Fibroblast of lung (primary cell): ENCODE measurements around the gene RNF227. TPM values are rescaled to one million over a fixed set of nuclear protein-coding genes. Genes with fewer than 3 reads are reported as not detected.

ENCODE experiments used
- DNase-seq, 2 donors: peaks; one replicate each; pipeline versions ENCODE4 v3.0.0 to v3.0.0-alpha.2; 2010; ENCODE audit warnings: low read depth in 2 of 2
- H2AFZ ChIP-seq: 2 replicates; pipeline ENCODE4 v1.5.1; 2012; ENCODE audit warnings: low read length, control low read depth, inconsistent platforms
- H3K27ac ChIP-seq: 2 replicates; pipeline ENCODE4 v1.5.1; 2011; ENCODE audit warnings: low read length, control low read depth; ENCODE audit not compliant: insufficient read depth
- H3K27me3 ChIP-seq: 2 replicates; pipeline ENCODE4 v1.5.1; 2011; ENCODE audit warnings: mild to moderate bottlenecking, low read length; ENCODE audit not compliant: control insufficient read depth, insufficient read depth
- H3K36me3 ChIP-seq: 2 replicates; pipeline ENCODE4 v1.5.1; 2011; ENCODE audit warnings: low read length; ENCODE audit not compliant: control insufficient read depth, insufficient read depth
- H3K4me1 ChIP-seq: 2 replicates; pipeline ENCODE4 v1.5.1; 2011; ENCODE audit warnings: low read length; ENCODE audit not compliant: control insufficient read depth, insufficient read depth; ENCODE audit errors: extremely low read depth
- H3K4me2 ChIP-seq: 2 replicates; pipeline ENCODE4 v1.5.1; 2011; ENCODE audit warnings: low read length, control low read depth; ENCODE audit not compliant: insufficient read depth; ENCODE audit errors: extremely low read depth
- H3K4me3 ChIP-seq, 4 experiments: fragments of 200-600 bp in 1 of 4; sonication (generic) in 1 of 4; replicated peaks in 1 of 4; 2 replicates each; pipeline ENCODE4 v1.5.1; 2011 to 2016; ENCODE audit warnings: low read length in 4 of 4, low read depth in 3 of 4, mild to moderate bottlenecking in 3 of 4, control low read depth in 2 of 4, inconsistent platforms in 1 of 4, mixed read lengths in 1 of 4; ENCODE audit not compliant: insufficient read depth in 1 of 4; ENCODE audit errors: control extremely low read depth in 1 of 4
- H3K79me2 ChIP-seq: 2 replicates; pipeline ENCODE4 v1.5.1; 2012; ENCODE audit warnings: mild to moderate bottlenecking, low read length, inconsistent platforms; ENCODE audit not compliant: control insufficient read depth, insufficient read depth
- H3K9ac ChIP-seq: 2 replicates; pipeline ENCODE4 v1.5.1; 2011; ENCODE audit warnings: mild to moderate bottlenecking, low read length, control low read depth; ENCODE audit not compliant: insufficient read depth
- H3K9me3 ChIP-seq: 2 replicates; pipeline ENCODE4 v1.5.1; 2012; ENCODE audit warnings: low read depth, low read length; ENCODE audit not compliant: control insufficient read depth, insufficient read depth
- H4K20me1 ChIP-seq: 2 replicates; pipeline ENCODE4 v1.5.1; 2011; ENCODE audit warnings: low read length; ENCODE audit not compliant: control insufficient read depth, insufficient read depth; ENCODE audit errors: extremely low read depth
- EZH2 ChIP-seq: IDR thresholded peaks from 2 replicates; pipeline ENCODE4 v1.5.1; 2012; ENCODE audit warnings: low read length, control low read depth, mild to moderate bottlenecking; ENCODE audit errors: missing control alignments
- polyA plus RNA-seq, 2 donors: library from polyadenylated mRNA; depleted of rRNA in 1 of 2; stranded (reverse) in 1 of 2; unstranded in 1 of 2; fragments of >200 nt; gene quantifications; 2 replicates each; pipeline ENCODE4 v1.2.1, GENCODE V29; 2011 to 2012; ENCODE audit warnings: missing spikeins in 1 of 2
- total RNA-seq: library from RNA; depleted of rRNA; stranded (reverse); fragments of >200 nt; gene quantifications from 2 replicates; pipeline ENCODE4 v1.2.1, GENCODE V29; 2014
- TF ChIP-seq, protein P1 (sequence below), 2 donors: IDR thresholded peaks in 1 of 2; conservative IDR thresholded peaks in 1 of 2; 1 replicate in 1 of 2; 2 replicates in 1 of 2; pipeline ENCODE4 v1.5.1; 2011 to 2012; ENCODE audit warnings: low read length in 2 of 2, control low read depth in 1 of 2, inconsistent platforms in 1 of 2, low read depth in 1 of 2, mild to moderate bottlenecking in 1 of 2

Gene RNF227
- total and polyA plus RNA-seq, 2 donors (not counting 1 experiment from before 2014, with no cell fraction given) = 1.8 to 2.8 TPM

- Histone ChIP-seq H4K20me1 (no peaks in the 10 kb centered on the region), H2AFZ (peak overlapping the region; percentile 93), H3K9ac (no peak overlapping the region), H3K9me3 (no peaks in the 10 kb centered on the region), H3K27ac (no peak overlapping the region), H3K4me1 (peaks cover 2% of the 10 kb centered on the region), H3K4me3 (peak overlapping the region; percentile 3 to 56 (median 28)), H3K27me3 (no peaks in the 10 kb centered on the region), H3K36me3 (no peaks in the 10 kb centered on the region), H3K4me2 (peak overlapping the region; percentile 83), H3K79me2 (no peaks in the 10 kb centered on the region)
- no peak for DNase-seq
- no peak for TF ChIP-seq EZH2
- TF ChIP-seq, protein P1, sequence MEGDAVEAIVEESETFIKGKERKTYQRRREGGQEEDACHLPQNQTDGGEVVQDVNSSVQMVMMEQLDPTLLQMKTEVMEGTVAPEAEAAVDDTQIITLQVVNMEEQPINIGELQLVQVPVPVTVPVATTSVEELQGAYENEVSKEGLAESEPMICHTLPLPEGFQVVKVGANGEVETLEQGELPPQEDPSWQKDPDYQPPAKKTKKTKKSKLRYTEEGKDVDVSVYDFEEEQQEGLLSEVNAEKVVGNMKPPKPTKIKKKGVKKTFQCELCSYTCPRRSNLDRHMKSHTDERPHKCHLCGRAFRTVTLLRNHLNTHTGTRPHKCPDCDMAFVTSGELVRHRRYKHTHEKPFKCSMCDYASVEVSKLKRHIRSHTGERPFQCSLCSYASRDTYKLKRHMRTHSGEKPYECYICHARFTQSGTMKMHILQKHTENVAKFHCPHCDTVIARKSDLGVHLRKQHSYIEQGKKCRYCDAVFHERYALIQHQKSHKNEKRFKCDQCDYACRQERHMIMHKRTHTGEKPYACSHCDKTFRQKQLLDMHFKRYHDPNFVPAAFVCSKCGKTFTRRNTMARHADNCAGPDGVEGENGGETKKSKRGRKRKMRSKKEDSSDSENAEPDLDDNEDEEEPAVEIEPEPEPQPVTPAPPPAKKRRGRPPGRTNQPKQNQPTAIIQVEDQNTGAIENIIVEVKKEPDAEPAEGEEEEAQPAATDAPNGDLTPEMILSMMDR (conservative IDR thresholded peaks at IDR 0.05 in 1 of 2, IDR thresholded peaks at IDR 0.05 in 1 of 2; ENCODE audit: low read depth in 1 of 2, low read length in 2 of 2) = no peak
Observed at GRCh38 chr17:7922269-7922844, 6.3 kb upstream of the RNF227 start.

DNA sequence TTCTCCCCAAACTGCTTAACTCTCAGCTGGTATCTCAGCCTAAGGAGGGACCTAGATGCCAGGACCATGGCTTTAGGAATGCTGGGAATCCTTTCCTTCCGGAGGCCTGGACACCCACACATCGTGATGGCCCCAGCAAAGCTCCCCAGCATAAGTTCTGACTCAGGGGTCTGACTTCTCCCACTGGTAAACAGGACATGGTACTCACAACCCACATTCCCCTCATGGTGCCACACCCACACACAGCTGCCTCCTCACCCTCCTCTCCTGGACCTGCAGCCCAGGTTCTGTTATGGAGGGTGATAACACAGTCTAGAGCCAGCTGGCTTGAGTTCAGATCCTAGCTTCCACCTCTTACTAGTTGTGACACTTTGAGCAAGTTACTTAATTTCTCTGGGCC is 719 bp upstream of the RNF227 start:
- peak overlapping the region in 1 of 4 experiments; percentile 1 for H3K4me3 ChIP-seq
- H3K9me3 ChIP-seq = no peaks in the 10 kb centered on the region
- peak in 1 of 2 donors; percentile 84 for DNase-seq
- peak overlapping the region; percentile 82 for H3K27ac ChIP-seq
- H4K20me1 ChIP-seq = no peaks in the 10 kb centered on the region
- no peaks in the 10 kb centered on the region for H3K36me3 ChIP-seq
- H3K4me2 ChIP-seq = no peak overlapping the region
- H3K9ac ChIP-seq = no peak overlapping the region
- no peaks in the 10 kb centered on the region for H3K79me2 ChIP-seq
- peaks cover 8% of the 10 kb centered on the region for H3K4me1 ChIP-seq
- H2AFZ ChIP-seq = no peak overlapping the region
- no peaks in the 10 kb centered on the region for H3K27me3 ChIP-seq
- TF ChIP-seq, protein P1 (conservative IDR thresholded peaks at IDR 0.05 in 1 of 2, IDR thresholded peaks at IDR 0.05 in 1 of 2; ENCODE audit: low read depth in 1 of 2, low read length in 2 of 2) = no peak
- no peak for TF ChIP-seq EZH2

GRCh38 chr17:7916385-7916682 is 245 bp upstream of the RNF227 start:
- TF ChIP-seq, protein P1 (conservative IDR thresholded peaks at IDR 0.05 in 1 of 2, IDR thresholded peaks at IDR 0.05 in 1 of 2; ENCODE audit: low read depth in 1 of 2, low read length in 2 of 2) = no peak
- no peak for TF ChIP-seq EZH2
- H3K9ac ChIP-seq = no peak overlapping the region
- no peaks in the 10 kb centered on the region for H3K79me2 ChIP-seq
- H3K4me1 ChIP-seq = peaks cover 8% of the 10 kb centered on the region
- H3K27ac ChIP-seq = peak overlapping the region; percentile 82
- H3K36me3 ChIP-seq = peaks cover 3% of the 10 kb centered on the region
- no peaks in the 10 kb centered on the region for H3K9me3 ChIP-seq
- no peak overlapping the region for H2AFZ ChIP-seq
- H3K4me2 ChIP-seq = no peak overlapping the region
- H3K27me3 ChIP-seq = no peaks in the 10 kb centered on the region
- H3K4me3 ChIP-seq = peak overlapping the region; percentile 28 to 70 (median 44)
- DNase-seq = no peak
- no peaks in the 10 kb centered on the region for H4K20me1 ChIP-seq
